NCI-H1694 (cell line): Measurements from ENCODE around the gene LYPD6B.
"Not testable (repeated sequence)": the region's sequence is repeated elsewhere in the genome, so short reads cannot be mapped to it uniquely, and the experiment has no call there.

ENCODE experiments used
- DNase-seq: peaks from one replicate; lab custom pipeline; 2025; lab: John Stamatoyannopoulos, UW

The LYPD6B gene

GRCh38 chr2:149213764-149214493 lies 175.4 kb downstream of the LYPD6B start:
- DNase-seq = no peak

- DNase-seq = no peak
These were observed 180.0 kb downstream of the LYPD6B start for GRCh38 chr2:149218497-149218896.

- DNase-seq = no peak
These were observed 181.4 kb downstream of the LYPD6B start for GRCh38 chr2:149219856-149220255.

GRCh38 chr2:149221002-149221401 lies 182.5 kb downstream of the LYPD6B start:
- DNase-seq = no peak

- no peak for DNase-seq
These were observed 183.4 kb downstream of the LYPD6B start for GRCh38 chr2:149221898-149222297.

- no peak for DNase-seq
These were observed 185.1 kb downstream of the LYPD6B start for GRCh38 chr2:149223472-149224095.

GRCh38 chr2:149224543-149224942 lies 186.0 kb downstream of the LYPD6B start:
- DNase-seq = no peak

- peak; percentile 74 for DNase-seq
These were observed 186.9 kb downstream of the LYPD6B start for GRCh38 chr2:149225446-149225845.

GRCh38 chr2:149226790-149227189 lies 188.3 kb downstream of the LYPD6B start:
- no peak for DNase-seq

- DNase-seq = no peak
These were observed 197.4 kb downstream of the LYPD6B start for GRCh38 chr2:149235816-149236375.

- no peak for DNase-seq
These were observed 197.9 kb downstream of the LYPD6B start for GRCh38 chr2:149236410-149236809.

GRCh38 chr2:149246186-149246585 lies 207.7 kb downstream of the LYPD6B start:
- no peak for DNase-seq

- DNase-seq = not testable (repeated sequence)
These were observed 212.9 kb downstream of the LYPD6B start for GRCh38 chr2:149251436-149251835.

GRCh38 chr2:149256877-149257276 lies 218.4 kb downstream of the LYPD6B start:
- not testable (repeated sequence) for DNase-seq

GRCh38 chr2:149258531-149258930 lies 220.0 kb downstream of the LYPD6B start:
- no peak for DNase-seq

- DNase-seq = no peak
These were observed 220.6 kb downstream of the LYPD6B start for GRCh38 chr2:149259136-149259535.

- no peak for DNase-seq
These were observed 223.2 kb downstream of the LYPD6B start for GRCh38 chr2:149261692-149262091.
